ENCODE results near the gene TOMM22.

DNA sequence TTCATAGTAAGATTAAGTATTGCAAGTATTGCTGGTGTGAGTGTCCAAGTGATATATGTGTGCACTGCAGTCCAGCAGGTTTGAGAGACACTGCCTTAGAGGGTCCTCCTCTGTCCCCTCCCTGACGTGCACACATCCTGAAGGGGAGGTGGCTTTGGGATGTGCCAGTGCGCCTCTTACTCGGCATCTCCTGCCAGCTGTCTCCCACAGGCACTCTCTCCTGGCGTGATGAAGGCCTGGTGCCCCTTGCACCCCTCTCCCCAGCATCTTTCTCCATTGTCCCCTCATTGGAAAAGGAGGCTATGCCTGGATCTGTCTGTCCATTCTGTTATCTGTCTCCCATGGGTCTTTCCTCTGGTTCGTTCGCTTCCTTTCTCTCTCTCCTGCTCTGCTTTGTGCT is 48.2 kb downstream of the TOMM22 start:
- TF ChIP-seq CTCF (IDR thresholded peaks at IDR 0.05) (no peak), EP300 (IDR thresholded peaks at IDR 0.05) (no peak), POLR2A (IDR thresholded peaks at IDR 0.05; ENCODE audit: low read depth) (no peak), POLR2AphosphoS5 (IDR thresholded peaks at IDR 0.05) (no peak)

Measured in esophagus muscularis mucosa (tissue), 4 donors.